ENCODE data around the gene HLA-B.
"Not testable (repeated sequence)": the region's sequence is repeated elsewhere in the genome, so short reads cannot be mapped to it uniquely, and the experiment has no call there.

HLA-B gene

GRCh38 chr6:31381666-31382065, 24.7 kb upstream of the HLA-B start:
- no peak for DNase-seq

GRCh38 chr6:31379850-31380249, 22.9 kb upstream of the HLA-B start:
- no peak for DNase-seq

- DNase-seq = no peak
Measured at GRCh38 chr6:31378721-31379103, 21.7 kb upstream of the HLA-B start.

GRCh38 chr6:31378062-31378720, 21.2 kb upstream of the HLA-B start:
- no peak for DNase-seq

- no peak for DNase-seq
Measured at GRCh38 chr6:31377029-31377428, 20.1 kb upstream of the HLA-B start.

- no peak for DNase-seq
Measured at GRCh38 chr6:31375699-31376098, 18.7 kb upstream of the HLA-B start.

- DNase-seq = not testable (repeated sequence)
Measured at GRCh38 chr6:31374118-31374517, 17.1 kb upstream of the HLA-B start.

- DNase-seq = no peak
Measured at GRCh38 chr6:31368461-31368860, 11.5 kb upstream of the HLA-B start.

- peak; percentile 84 for DNase-seq
Measured at GRCh38 chr6:31366693-31367470, 9.9 kb upstream of the HLA-B start.

- DNase-seq = no peak
Measured at GRCh38 chr6:31365864-31366263, 8.9 kb upstream of the HLA-B start.

- DNase-seq = no peak
Measured at GRCh38 chr6:31363811-31364210, 6.8 kb upstream of the HLA-B start.

GRCh38 chr6:31362751-31363150, 5.8 kb upstream of the HLA-B start:
- no peak for DNase-seq

- DNase-seq = no peak
Measured at GRCh38 chr6:31359581-31359980, 2.6 kb upstream of the HLA-B start.

GRCh38 chr6:31358302-31358701, 1.3 kb upstream of the HLA-B start:
- DNase-seq = no peak

- DNase-seq = no peak
Measured at GRCh38 chr6:31357886-31358285, 907 bp upstream of the HLA-B start.

- peak; percentile 24 for DNase-seq
Measured at GRCh38 chr6:31356216-31356945, 598 bp downstream of the HLA-B start.

- DNase-seq = no peak
Measured at GRCh38 chr6:31355583-31355948, 1.4 kb downstream of the HLA-B start.

GRCh38 chr6:31354864-31355582, 2.0 kb downstream of the HLA-B start:
- DNase-seq = peak; percentile 17

GRCh38 chr6:31354158-31354863, 2.7 kb downstream of the HLA-B start:
- DNase-seq = no peak

- peak; percentile 12 for DNase-seq
Measured at GRCh38 chr6:31353384-31353945, 3.5 kb downstream of the HLA-B start.

- peak; percentile 30 for DNase-seq
Measured at GRCh38 chr6:31352683-31353383, 4.1 kb downstream of the HLA-B start.

- DNase-seq = no peak
Measured at GRCh38 chr6:31352310-31352682, 4.7 kb downstream of the HLA-B start.
